GM12878 (cell line): ENCODE measurements around the gene DENND1C. TPM values are rescaled to one million over a fixed set of nuclear protein-coding genes. Genes with fewer than 3 reads are reported as not detected.

ENCODE experiments used
- ATAC-seq: fragments of 200-7000 bp; cut with Tn5 transposase; 3 replicates; pipeline ENCODE4 v1.9.1; 2020; ENCODE audit warnings: mild to moderate bottlenecking, moderate library complexity
- BruUV-seq: library from RNA; stranded (reverse); fragments of 400-500 nt; replicated peaks from 2 replicates; lab custom pipeline; 2021; lab: Mats Ljungman, UMichigan
- CTCF ChIA-PET: fragments of 300-600 bp; sonication (Branson Sonifier 250); formaldehyde crosslinking; extraction: SDS; loops from one replicate; lab custom pipeline; 2021; ENCODE audit warnings: inconsistent platforms; lab: Yijun Ruan, JAX
- POLR2A ChIA-PET: fragments of 350-600 bp; formaldehyde crosslinking; extraction: SDS; loops from one replicate; lab custom pipeline; 2021; ENCODE audit warnings: inconsistent platforms; lab: Charles Lee
- RAD21 ChIA-PET: fragments of 300-600 bp; sonication (Branson Sonifier 250); formaldehyde crosslinking; loops from one replicate; lab custom pipeline; 2023; ENCODE audit warnings: antibody characterized with exemption; ENCODE audit not compliant: unreplicated experiment; lab: Charles Lee
- SMC1A ChIA-PET: fragments of 300-600 bp; sonication (Branson Sonifier 250); formaldehyde crosslinking; loops from one replicate; lab custom pipeline; 2023; ENCODE audit not compliant: unreplicated experiment, uncharacterized antibody; lab: Charles Lee
- DNase-seq: peaks from one replicate; pipeline ENCODE4 v3.0.0-alpha.2; 2011; ENCODE audit warnings: low read depth, low spot score
- FAIRE-seq: peaks from 3 replicates; lab custom pipeline; 2011; peaks lifted over from hg19 to GRCh38; lab: Jason Lieb, UNC
- H2AFZ ChIP-seq: 2 replicates; pipeline ENCODE4 v1.6.0; 2011; ENCODE audit warnings: low read depth, low read length, control low read depth; ENCODE audit not compliant: control insufficient read depth
- H3K27ac ChIP-seq: 2 replicates; pipeline ENCODE4 v1.5.1; 2011; ENCODE audit warnings: control low read depth; ENCODE audit not compliant: control insufficient read depth, insufficient read depth
- H3K27me3 ChIP-seq, 2 experiments: replicated peaks in 1 of 2; 2 replicates each; pipeline versions ENCODE4 v1.6.0 to v1.6.1; 2011; ENCODE audit warnings: low read length in 1 of 2; ENCODE audit not compliant: control insufficient read depth in 2 of 2, insufficient read depth in 2 of 2
- H3K36me3 ChIP-seq, 2 experiments: 2 replicates each; pipeline ENCODE4 v1.5.1; 2011; ENCODE audit warnings: low read length in 1 of 2; ENCODE audit not compliant: control insufficient read depth in 2 of 2, insufficient read depth in 2 of 2
- H3K4me1 ChIP-seq: 2 replicates; pipeline ENCODE4 v1.6.1; 2011; ENCODE audit warnings: mild to moderate bottlenecking, low read length, moderate library complexity, mixed read lengths; ENCODE audit not compliant: control insufficient read depth, insufficient read depth
- H3K4me2 ChIP-seq: 2 replicates; pipeline ENCODE4 v1.6.0; 2011; ENCODE audit warnings: control low read depth; ENCODE audit not compliant: control insufficient read depth, insufficient read depth
- H3K4me3 ChIP-seq: fragments of 200-600 bp; sonication (generic); 2 replicates; pipeline ENCODE4 v1.5.1; 2016
- H3K79me2 ChIP-seq: 2 replicates; pipeline ENCODE4 v1.6.0; 2011; ENCODE audit warnings: low read length; ENCODE audit not compliant: control insufficient read depth, insufficient read depth
- H3K9ac ChIP-seq: 2 replicates; pipeline ENCODE4 v1.8.0; 2011; ENCODE audit warnings: low read length, control low read depth, mixed read lengths; ENCODE audit not compliant: control insufficient read depth, insufficient read depth
- H3K9me3 ChIP-seq: replicated peaks from 3 replicates; pipeline ENCODE4 v1.5.1; 2011; ENCODE audit warnings: mild to moderate bottlenecking, low read length; ENCODE audit not compliant: control insufficient read depth, insufficient read depth
- H4K20me1 ChIP-seq: 2 replicates; pipeline ENCODE4 v1.6.0; 2011; ENCODE audit not compliant: control insufficient read depth, insufficient read depth
- ASH2L ChIP-seq: fragments of 300-600, 200-600 bp; sonication (generic); IDR thresholded peaks from 2 replicates; pipeline ENCODE4 v1.6.1; 2017; ENCODE audit warnings: low read depth, mild to moderate bottlenecking, borderline replicate concordance
- ATF2 ChIP-seq: IDR thresholded peaks from 2 replicates; pipeline ENCODE4 v1.6.1; 2012; ENCODE audit warnings: low read length, inconsistent platforms
- CHD1 ChIP-seq: IDR thresholded peaks from 2 replicates; pipeline ENCODE4 v1.6.1; 2012; ENCODE audit warnings: low read depth, low read length, improper control_type of control experiment
- CHD2 ChIP-seq: IDR thresholded peaks from 2 replicates; pipeline ENCODE4 v1.6.1; 2011; ENCODE audit warnings: low read depth, low read length, improper control_type of control experiment, borderline replicate concordance
- DPF2 ChIP-seq: fragments of 450-650 bp; IDR thresholded peaks from 2 replicates; pipeline ENCODE4 v1.6.1; 2017; ENCODE audit warnings: mild to moderate bottlenecking
- KAT2A ChIP-seq: conservative IDR thresholded peaks from 2 replicates; pipeline ENCODE4 v1.6.1; 2011; ENCODE audit warnings: low read depth, low read length; ENCODE audit not compliant: control insufficient read depth
- RUNX3 ChIP-seq: IDR thresholded peaks from 2 replicates; pipeline ENCODE4 v1.6.1; 2012; ENCODE audit warnings: low read length, inconsistent platforms
- SKIL ChIP-seq: fragments of 450-650 bp; IDR thresholded peaks from 2 replicates; pipeline ENCODE4 v1.6.1; 2017; ENCODE audit warnings: mild to moderate bottlenecking, low read depth, inconsistent platforms; ENCODE audit not compliant: poor library complexity, severe bottlenecking
- ZBTB11 ChIP-seq: fragments of 450-650 bp; formaldehyde crosslinking; IDR thresholded peaks from 2 replicates; pipeline ENCODE4 v1.5.0; 2022; ENCODE audit warnings: mild to moderate bottlenecking, missing genetic modification characterization
- ZBTB4 ChIP-seq: fragments of 450-650 bp; formaldehyde crosslinking; IDR thresholded peaks from 2 replicates; pipeline ENCODE4 v1.4.0; 2022; ENCODE audit warnings: mild to moderate bottlenecking, moderate library complexity
- ZNF274 ChIP-seq: IDR thresholded peaks from one replicate; pipeline ENCODE4 v1.8.0; 2011; ENCODE audit not compliant: insufficient read length, insufficient read depth
- WGBS: methylation state at CpG from one replicate; pipeline ENCODE4 v1.1.6; 2016; ENCODE audit warnings: low lambda C conversion rate; ENCODE audit not compliant: insufficient replicate concordance, insufficient coverage; ENCODE audit errors: missing lambda C conversion rate; 5-methylcytosine and 5-hydroxymethylcytosine counted together
- in situ Hi-C: fragments of 300-500 bp; cut with MboI; formaldehyde crosslinking; loops from 9 replicates; pipeline ENCODE4 v1.14.3; 2018; ENCODE audit warnings: mixed read lengths
- intact Hi-C: fragments of 100-400 bp; cut with micrococcal nuclease; formaldehyde crosslinking; loops from one replicate; pipeline ENCODE4 v1.14.2; 2022; ENCODE audit not compliant: unreplicated experiment
- polyA plus RNA-seq, 11 experiments: library from polyadenylated mRNA; depleted of rRNA in 4 of 11; unstranded in 6 of 11; stranded (reverse) in 5 of 11; fragments of >200 nt; fragmentation: Nextera tagmentation in 4 of 11; fragmentation: Illumina TruSeq in 1 of 11; extraction: Ambion mirVana in 4 of 11; extraction: Trizol in 1 of 11; gene quantifications; 1 replicate in 1 of 11; 2 replicates in 10 of 11; pipeline versions ENCODE4 v1.2.1 to v1.2.3, GENCODE V29; 2011 to 2016; ENCODE audit warnings: inconsistent platforms in 2 of 11, missing spikeins in 2 of 11, low read depth in 1 of 11
- total RNA-seq, 4 experiments: library from RNA; depleted of rRNA in 3 of 4; stranded (reverse); fragments of >200 nt in 3 of 4; fragmentation: Illumina TruSeq in 1 of 4; extraction: Trizol in 1 of 4; gene quantifications; 2 replicates each; pipeline versions ENCODE4 v1.2.1 to v1.2.3, GENCODE V29; 2013 to 2021

DENND1C gene
- total and polyA plus RNA-seq, 10 of the 15 experiments (the other 5 are each of a cell fraction or from before 2014, with no cell fraction given), result 2.4 to 54.3 (median 32.7) TPM

GRCh38 chr19:6465663-6466062 is 15.9 kb downstream of the DENND1C start:
- H2AFZ ChIP-seq, result no peak overlapping the region
- intact Hi-C loops, result no loop called here
- no peaks in the 10 kb centered on the region; a peak in 1 of 4 replicates for H3K36me3 ChIP-seq
- BruUV-seq, result no TSS peak
- no peak overlapping the region for H3K4me2 ChIP-seq
- ChIA-PET POLR2A (interaction anchor here (0.7 to 1.2 kb wide), 2 partner anchors 15 to 22 kb away, joined by 3 read pairs; no protein-coding TSS in a partner anchor), RAD21 (no interaction called here), CTCF (no interaction called here), SMC1A (no interaction called here)
- H3K27me3 ChIP-seq, result no peaks in the 10 kb centered on the region
- H3K79me2 ChIP-seq, result no peaks in the 10 kb centered on the region
- in situ Hi-C loops, result no loop called here
- H3K4me3 ChIP-seq, result no peak overlapping the region
- no peaks in the 10 kb centered on the region for H3K4me1 ChIP-seq
- H3K9me3 ChIP-seq, result no peaks in the 10 kb centered on the region
- ATAC-seq (no peak), FAIRE-seq (no peak), DNase-seq (no peak)
- H4K20me1 ChIP-seq, result no peaks in the 10 kb centered on the region
- WGBS, result 90% methylated on average over 8 of the region's 8 CpGs
- no peak overlapping the region for H3K27ac ChIP-seq
- no peak overlapping the region for H3K9ac ChIP-seq
- no peak for TF ChIP-seq RUNX3
- TF ChIP-seq DPF2, result no peak
- TF ChIP-seq CHD1, result no peak
- no peak for TF ChIP-seq KAT2A
- TF ChIP-seq ZBTB4 (CRISPR knock-in tag), result no peak
- no peak for TF ChIP-seq ZNF274
- no peak for TF ChIP-seq ASH2L
- TF ChIP-seq CHD2, result no peak
- TF ChIP-seq ATF2, result no peak
- TF ChIP-seq SKIL, result no peak
- TF ChIP-seq ZBTB11, result no peak
